Right lobe of liver (tissue), 4 donors: ENCODE results near the gene MRFAP1L1.

Source experiments
- CTCF ChIP-seq, 4 donors: fragments of 200-600 bp in 3 of 4; fragments of 450-650 bp in 1 of 4; IDR thresholded peaks; one replicate each; pipeline versions ENCODE4 v1.5.1 to v1.8.0; 2016 to 2022; ENCODE audit warnings: antibody characterized with exemption in 4 of 4, mild to moderate bottlenecking in 2 of 4
- POLR2A ChIP-seq: fragments of 450-650 bp; IDR thresholded peaks from one replicate; pipeline ENCODE4 v1.6.1; 2017; ENCODE audit warnings: antibody characterized with exemption, mild to moderate bottlenecking
- donor health status: DM: no; HTN: no; CAD: no.
- donor health status: DM: no; HTN: no; CAD: no.
- donor health status: DM: no; HTN: yes; CAD: no.

- TF ChIP-seq CTCF (IDR thresholded peaks at IDR 0.05) (no peak), POLR2A (no peak)
Measured at GRCh38 chr4:6715704-6716017, 6.0 kb upstream of the MRFAP1L1 start.
